Stimulated activated CD8-positive, alpha-beta memory T cell treated with anti-CD3 and anti-CD28 coated beads, Interleukin-12 subunit alpha, Interleukin-12 subunit beta, amount 100 ng/mL, for 24 hours (primary cell): ENCODE measurements around the gene MN1.

Experiments used
- DNase-seq: peaks from one replicate; pipeline ENCODE4 v3.0.0-alpha.2; 2020; ENCODE audit errors: extremely low read depth

MN1 gene

GRCh38 chr22:27800250-27801201, 1.0 kb downstream of the MN1 start:
- DNase-seq: no peak

GRCh38 chr22:27799827-27800249, 1.7 kb downstream of the MN1 start:
- DNase-seq: no peak

GRCh38 chr22:27799015-27799826, 2.3 kb downstream of the MN1 start:
- DNase-seq: no peak

- no peak for DNase-seq
These were observed 3.0 kb downstream of the MN1 start for GRCh38 chr22:27798511-27799014.

- no peak for DNase-seq
These were observed 3.8 kb downstream of the MN1 start for GRCh38 chr22:27797520-27798391.

GRCh38 chr22:27796829-27797519, 4.6 kb downstream of the MN1 start:
- no peak for DNase-seq

GRCh38 chr22:27795696-27796517, 5.6 kb downstream of the MN1 start:
- DNase-seq: no peak

GRCh38 chr22:27795053-27795452, 6.5 kb downstream of the MN1 start:
- DNase-seq: no peak

GRCh38 chr22:27794226-27794625, 7.3 kb downstream of the MN1 start:
- DNase-seq: no peak

- no peak for DNase-seq
These were observed 8.0 kb downstream of the MN1 start for GRCh38 chr22:27793576-27793975.

- DNase-seq: no peak
These were observed 8.9 kb downstream of the MN1 start for GRCh38 chr22:27792452-27793161.

GRCh38 chr22:27791859-27792241, 9.7 kb downstream of the MN1 start:
- DNase-seq: no peak

GRCh38 chr22:27791159-27791858, 10.2 kb downstream of the MN1 start:
- DNase-seq: no peak

GRCh38 chr22:27790376-27791158, 11.0 kb downstream of the MN1 start:
- no peak for DNase-seq

- DNase-seq: no peak
These were observed 12.9 kb downstream of the MN1 start for GRCh38 chr22:27788500-27789288.

- no peak for DNase-seq
These were observed 14.6 kb downstream of the MN1 start for GRCh38 chr22:27786965-27787364.

- DNase-seq: no peak
These were observed 15.1 kb downstream of the MN1 start for GRCh38 chr22:27786291-27786932.
